ENCODE measurements around the gene SLC1A1. TPM values are rescaled to one million over a fixed set of nuclear protein-coding genes. Genes with fewer than 3 reads are reported as not detected.

The SLC1A1 gene
- total RNA-seq, 1 experiment from 2014 or later, result 2.9 TPM

GRCh38 chr9:4574657-4575243 lies 84.5 kb downstream of the SLC1A1 start:
- no TSS peak for BruUV-seq (replicated peaks)
- H3K4me3 ChIP-seq, result no peak overlapping the region

DNA sequence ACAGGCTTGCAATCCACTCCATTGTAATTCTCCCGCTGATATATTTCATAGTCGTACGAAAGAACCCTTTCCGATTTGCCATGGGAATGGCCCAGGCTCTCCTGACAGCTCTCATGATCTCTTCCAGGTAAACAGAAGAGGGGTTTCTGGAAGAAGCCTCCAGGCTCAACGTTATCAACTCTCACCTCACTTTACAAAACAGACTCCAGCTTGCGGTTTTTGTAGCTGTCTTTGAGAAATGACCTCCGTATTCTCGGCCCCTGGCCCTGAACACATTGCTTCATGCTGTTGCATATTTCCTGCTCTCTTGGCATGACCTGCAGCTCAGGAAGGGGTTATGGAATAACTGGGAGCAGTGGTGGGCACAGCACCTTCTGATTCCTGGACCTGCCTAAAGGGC lies 85.7 kb downstream of the SLC1A1 start:
- no peak overlapping the region for H3K27ac ChIP-seq
- BruUV-seq (replicated peaks), result no TSS peak
- no peaks in the 10 kb centered on the region for H3K79me2 ChIP-seq (ENCODE audit: low read depth)
- ChIA-PET CTCF (no interaction called here), POLR2A (ENCODE audit: unreplicated experiment) (no interaction called here)
- H3K9me2 ChIP-seq (ENCODE audit: insufficient read depth), result no peaks in the 10 kb centered on the region
- no peak overlapping the region for H3K4me3 ChIP-seq
- H4K20me1 ChIP-seq (ENCODE audit: insufficient read depth), result no peaks in the 10 kb centered on the region
- no peaks in the 10 kb centered on the region for H3K9me3 ChIP-seq (ENCODE audit: insufficient read depth, low read depth)
- intact Hi-C loops (cut with micrococcal nuclease; ENCODE audit: unreplicated experiment), result no loop called here
- DNase-seq, result no peak
- TF ChIP-seq EZH2 (IDR thresholded peaks at IDR 0.05; ENCODE audit: low read depth), result no peak
- TF ChIP-seq, protein P1, sequence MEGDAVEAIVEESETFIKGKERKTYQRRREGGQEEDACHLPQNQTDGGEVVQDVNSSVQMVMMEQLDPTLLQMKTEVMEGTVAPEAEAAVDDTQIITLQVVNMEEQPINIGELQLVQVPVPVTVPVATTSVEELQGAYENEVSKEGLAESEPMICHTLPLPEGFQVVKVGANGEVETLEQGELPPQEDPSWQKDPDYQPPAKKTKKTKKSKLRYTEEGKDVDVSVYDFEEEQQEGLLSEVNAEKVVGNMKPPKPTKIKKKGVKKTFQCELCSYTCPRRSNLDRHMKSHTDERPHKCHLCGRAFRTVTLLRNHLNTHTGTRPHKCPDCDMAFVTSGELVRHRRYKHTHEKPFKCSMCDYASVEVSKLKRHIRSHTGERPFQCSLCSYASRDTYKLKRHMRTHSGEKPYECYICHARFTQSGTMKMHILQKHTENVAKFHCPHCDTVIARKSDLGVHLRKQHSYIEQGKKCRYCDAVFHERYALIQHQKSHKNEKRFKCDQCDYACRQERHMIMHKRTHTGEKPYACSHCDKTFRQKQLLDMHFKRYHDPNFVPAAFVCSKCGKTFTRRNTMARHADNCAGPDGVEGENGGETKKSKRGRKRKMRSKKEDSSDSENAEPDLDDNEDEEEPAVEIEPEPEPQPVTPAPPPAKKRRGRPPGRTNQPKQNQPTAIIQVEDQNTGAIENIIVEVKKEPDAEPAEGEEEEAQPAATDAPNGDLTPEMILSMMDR (conservative IDR thresholded peaks at IDR 0.05), result no peak
- no peaks in the 10 kb centered on the region for H3K36me3 ChIP-seq (ENCODE audit: low read depth)
- no peaks in the 10 kb centered on the region for H3K4me1 ChIP-seq (replicated peaks; ENCODE audit: insufficient read depth)
- H3K4me2 ChIP-seq, result no peak overlapping the region
- H3K27me3 ChIP-seq (ENCODE audit: insufficient read depth, low read depth), result no peaks in the 10 kb centered on the region
- no peaks in the 10 kb centered on the region for H3F3A ChIP-seq (ENCODE audit: insufficient read depth, low read depth)
- no peak overlapping the region for H2AFZ ChIP-seq

More at GRCh38 chr9:4574657-4575243, 84.5 kb downstream of the SLC1A1 start:
- DNase-seq, result no peak
- H3K9me3 ChIP-seq (ENCODE audit: insufficient read depth, low read depth), result no peaks in the 10 kb centered on the region
- no peaks in the 10 kb centered on the region for H3K36me3 ChIP-seq (ENCODE audit: low read depth)
- H3K27me3 ChIP-seq (ENCODE audit: insufficient read depth, low read depth), result no peaks in the 10 kb centered on the region
- POLR2A ChIA-PET (ENCODE audit: unreplicated experiment), result no interaction called here
- H3K4me2 ChIP-seq, result no peak overlapping the region
- intact Hi-C loops (cut with micrococcal nuclease; ENCODE audit: unreplicated experiment), result no loop called here
- no peaks in the 10 kb centered on the region for H3K9me2 ChIP-seq (ENCODE audit: insufficient read depth)
- TF ChIP-seq EZH2 (IDR thresholded peaks at IDR 0.05; ENCODE audit: low read depth), result no peak
- TF ChIP-seq, protein P1 (conservative IDR thresholded peaks at IDR 0.05), result no peak
- H3K79me2 ChIP-seq (ENCODE audit: low read depth), result no peaks in the 10 kb centered on the region
- no peaks in the 10 kb centered on the region for H4K20me1 ChIP-seq (ENCODE audit: insufficient read depth)
- H2AFZ ChIP-seq, result no peak overlapping the region
- no peaks in the 10 kb centered on the region for H3F3A ChIP-seq (ENCODE audit: insufficient read depth, low read depth)
- CTCF ChIA-PET, result no interaction called here
- H3K27ac ChIP-seq, result no peak overlapping the region
- H3K4me1 ChIP-seq (replicated peaks; ENCODE audit: insufficient read depth), result no peaks in the 10 kb centered on the region

GRCh38 chr9:4576448-4576847 lies 86.2 kb downstream of the SLC1A1 start:
- intact Hi-C loops (cut with micrococcal nuclease; ENCODE audit: unreplicated experiment), result no loop called here
- Histone ChIP-seq H3K9me3 (ENCODE audit: insufficient read depth, low read depth) (no peaks in the 10 kb centered on the region), H3K27me3 (ENCODE audit: insufficient read depth, low read depth) (no peaks in the 10 kb centered on the region), H3K4me1 (replicated peaks; ENCODE audit: insufficient read depth) (no peaks in the 10 kb centered on the region), H3K36me3 (ENCODE audit: low read depth) (no peaks in the 10 kb centered on the region), H4K20me1 (ENCODE audit: insufficient read depth) (no peaks in the 10 kb centered on the region), H3K27ac (no peak overlapping the region), H3K4me3 (no peak overlapping the region), H3F3A (ENCODE audit: insufficient read depth, low read depth) (no peaks in the 10 kb centered on the region), H3K4me2 (no peak overlapping the region), H3K9me2 (ENCODE audit: insufficient read depth) (no peaks in the 10 kb centered on the region), H3K79me2 (ENCODE audit: low read depth) (no peaks in the 10 kb centered on the region), H2AFZ (no peak overlapping the region)
- POLR2A ChIA-PET (ENCODE audit: unreplicated experiment), result no interaction called here
- CTCF ChIA-PET, result no interaction called here
- BruUV-seq (replicated peaks), result no TSS peak
- TF ChIP-seq, protein P1 (conservative IDR thresholded peaks at IDR 0.05), result no peak
- no peak for TF ChIP-seq EZH2 (IDR thresholded peaks at IDR 0.05; ENCODE audit: low read depth)
- no peak for DNase-seq
